B cell (primary cell): ENCODE measurements around the gene KRTAP4-9. TPM values are rescaled to one million over a fixed set of nuclear protein-coding genes. Genes with fewer than 3 reads are reported as not detected.

Experiments
- ATAC-seq: fragments of 200-7000 bp; cut with Tn5 transposase; one replicate; pipeline ENCODE4 v1.10.0; 2021; ENCODE audit warnings: low read depth, mild to moderate bottlenecking, moderate number of reproducible peaks, moderate library complexity
- CTCF ChIA-PET: fragments of 350-600 bp; sonication (Branson Sonifier 250); formaldehyde crosslinking; loops from one replicate; lab custom pipeline; 2021; ENCODE audit warnings: antibody characterized with exemption, inconsistent platforms; lab: Charles Lee
- POLR2A ChIA-PET: fragments of 350-600 bp; sonication (Branson Sonifier 250); formaldehyde crosslinking; loops from one replicate; lab custom pipeline; 2021; ENCODE audit warnings: antibody characterized with exemption; lab: Charles Lee
- DNase-seq: peaks from one replicate; pipeline ENCODE4 v3.0.0; 2013
- H2AFZ ChIP-seq: 2 replicates; pipeline ENCODE4 v1.6.1; 2012; ENCODE audit warnings: mild to moderate bottlenecking, low read depth, low read length; ENCODE audit not compliant: insufficient read depth, poor library complexity, severe bottlenecking
- H3K27ac ChIP-seq, 2 donors: 1 replicate in 1 of 2; 2 replicates in 1 of 2; pipeline ENCODE4 v1.5.1; 2012 to 2013; ENCODE audit warnings: low read length in 2 of 2, mild to moderate bottlenecking in 2 of 2, moderate library complexity in 1 of 2
- H3K27me3 ChIP-seq, 4 experiments: fragments of 200-600 bp in 1 of 4; sonication (generic) in 1 of 4; replicated peaks in 1 of 4; 1 replicate in 2 of 4; 2 replicates in 2 of 4; pipeline versions ENCODE4 v1.6.1 to v1.7.0; 2013 to 2016; ENCODE audit warnings: low read length in 3 of 4, mild to moderate bottlenecking in 2 of 4, mixed read lengths in 1 of 4, moderate library complexity in 1 of 4; ENCODE audit not compliant: insufficient read depth in 4 of 4, control insufficient read depth in 3 of 4; ENCODE audit errors: control extremely low read depth in 1 of 4
- H3K36me3 ChIP-seq, 2 experiments: replicated peaks in 1 of 2; 1 replicate in 1 of 2; 2 replicates in 1 of 2; pipeline versions ENCODE4 v1.6.1 to v1.7.1; 2013; ENCODE audit warnings: low read length in 1 of 2; ENCODE audit not compliant: insufficient read depth in 2 of 2, control insufficient read depth in 1 of 2; ENCODE audit errors: control extremely low read depth in 1 of 2, extremely low read depth in 1 of 2
- H3K4me1 ChIP-seq, 2 donors: fragments of 200-600 bp in 1 of 2; sonication (generic) in 1 of 2; 1 replicate in 1 of 2; 2 replicates in 1 of 2; pipeline versions ENCODE4 v1.5.1 to v1.6.1; 2013 to 2017; ENCODE audit warnings: low read length in 2 of 2; ENCODE audit not compliant: control insufficient read depth in 2 of 2, insufficient read depth in 2 of 2
- H3K4me2 ChIP-seq: replicated peaks from 2 replicates; pipeline ENCODE3; 2012; ENCODE audit warnings: mild to moderate bottlenecking, low read depth, low read length; ENCODE audit not compliant: poor library complexity, severe bottlenecking
- H3K4me3 ChIP-seq, 5 experiments: fragments of 200-600 bp in 1 of 5; sonication (generic) in 1 of 5; 1 replicate in 3 of 5; 2 replicates in 2 of 5; pipeline versions ENCODE4 v1.5.1 to v1.7.0; 2011 to 2016; ENCODE audit warnings: low read length in 4 of 5, mild to moderate bottlenecking in 4 of 5, low read depth in 2 of 5, control low read depth in 1 of 5, moderate library complexity in 1 of 5; ENCODE audit not compliant: insufficient read depth in 1 of 5; ENCODE audit errors: control extremely low read depth in 1 of 5, extremely low read depth in 1 of 5
- H3K79me2 ChIP-seq: fragments of 200-600 bp; sonication (generic); one replicate; pipeline ENCODE4 v1.6.0; 2016; ENCODE audit warnings: low read length; ENCODE audit not compliant: control insufficient read depth, insufficient read depth
- H3K9ac ChIP-seq: fragments of 200-600 bp; sonication (generic); 2 replicates; pipeline ENCODE4 v1.6.1; 2017; ENCODE audit warnings: mild to moderate bottlenecking, low read length, moderate library complexity
- H3K9me3 ChIP-seq, 3 donors: one replicate each; pipeline versions ENCODE4 v1.6.1 to v1.7.1; 2013; ENCODE audit warnings: low read length in 2 of 3; ENCODE audit not compliant: control insufficient read depth in 2 of 3, insufficient read depth in 1 of 3; ENCODE audit errors: control extremely low read depth in 1 of 3
- H4K20me1 ChIP-seq: 2 replicates; pipeline ENCODE4 v1.6.0; 2012; ENCODE audit warnings: mild to moderate bottlenecking, low read length; ENCODE audit not compliant: insufficient read depth, control insufficient read depth, poor library complexity, severe bottlenecking
- H3K27ac Mint-ChIP-seq: one replicate; pipeline ENCODE4 v1.8.0; 2021; ENCODE audit warnings: mixed read lengths
- H3K27me3 Mint-ChIP-seq: one replicate; pipeline ENCODE4 v1.8.0; 2021; ENCODE audit warnings: mixed read lengths
- H3K4me1 Mint-ChIP-seq: one replicate; pipeline ENCODE4 v1.8.0; 2021; ENCODE audit warnings: mixed read lengths
- H3K4me3 Mint-ChIP-seq: one replicate; pipeline ENCODE4 v1.8.0; 2021; ENCODE audit warnings: mixed read lengths
- H3K9me3 Mint-ChIP-seq: one replicate; pipeline ENCODE4 v1.8.0; 2022; ENCODE audit warnings: mixed read lengths; ENCODE audit not compliant: insufficient read depth
- CTCF ChIP-seq: fragments of 200-600 bp; IDR thresholded peaks from one replicate; pipeline ENCODE4 v1.8.0; 2022; ENCODE audit warnings: antibody characterized with exemption, mild to moderate bottlenecking
- EZH2 ChIP-seq: IDR thresholded peaks from 2 replicates; pipeline ENCODE4 v1.6.1; 2012; ENCODE audit warnings: borderline replicate concordance, low read depth, mild to moderate bottlenecking, moderate library complexity, low read length; ENCODE audit not compliant: insufficient read depth, poor library complexity, severe bottlenecking
- WGBS: methylation state at CpG from one replicate; pipeline ENCODE4 v1.1.5; 2013; ENCODE audit warnings: missing lambda C conversion rate; ENCODE audit not compliant: insufficient coverage; 5-methylcytosine and 5-hydroxymethylcytosine counted together
- intact Hi-C: fragments of 100-400 bp; cut with micrococcal nuclease; formaldehyde crosslinking; loops from one replicate; pipeline ENCODE4 v1.10.0; 2022
- polyA plus RNA-seq: library from polyadenylated mRNA; depleted of rRNA; stranded (reverse); fragments of >200 nt; gene quantifications from 2 replicates; pipeline ENCODE4 v1.2.3, GENCODE V29; 2012
- total RNA-seq, 2 donors: library from RNA; stranded (reverse); fragments of 120-200 nt in 1 of 2; gene quantifications; 1 replicate in 1 of 2; 2 replicates in 1 of 2; pipeline versions ENCODE4 v1.2.3 to v1.2.4, GENCODE V29; 2013 to 2022

Gene KRTAP4-9
- total and polyA plus RNA-seq, 2 donors (not counting 1 experiment from before 2014, with no cell fraction given) = not detected

- DNase-seq = no peak
- ChIA-PET POLR2A (no interaction called here), CTCF (no interaction called here)
- Mint-ChIP-seq H3K4me3 (no peak overlapping the region), H3K27me3 (peaks cover 11% of the 10 kb centered on the region), H3K9me3 (no peaks in the 10 kb centered on the region), H3K4me1 (peaks cover 13% of the 10 kb centered on the region), H3K27ac (no peak overlapping the region)
- Histone ChIP-seq H3K36me3 (no peaks in the 10 kb centered on the region), H4K20me1 (no peaks in the 10 kb centered on the region), H3K4me3 (no peak overlapping the region), H3K9ac (no peak overlapping the region), H2AFZ (no peak overlapping the region), H3K27ac (no peak overlapping the region), H3K79me2 (no peaks in the 10 kb centered on the region), H3K27me3 (no peaks in the 10 kb centered on the region), H3K4me1 (peaks cover 31 to 32% of the 10 kb centered on the region in 2 donors), H3K9me3 (peaks cover 0 to 5% (median 3%) of the 10 kb centered on the region in 3 donors), H3K4me2 (no peak overlapping the region)
- WGBS = no CpG with 5 or more reads among the region's 2 CpGs
- intact Hi-C loops = no loop called here
- ATAC-seq = no peak
- TF ChIP-seq CTCF (no peak), EZH2 (no peak)
Measured at GRCh38 chr17:41125064-41125463, 19.9 kb downstream of the KRTAP4-9 start.

- Histone ChIP-seq H3K9me3 (peaks cover 0 to 5% (median 3%) of the 10 kb centered on the region in 3 donors), H3K4me2 (no peak overlapping the region), H4K20me1 (no peaks in the 10 kb centered on the region), H3K27me3 (no peaks in the 10 kb centered on the region), H2AFZ (no peak overlapping the region), H3K9ac (no peak overlapping the region), H3K36me3 (no peaks in the 10 kb centered on the region), H3K79me2 (no peaks in the 10 kb centered on the region), H3K4me1 (peaks cover 21 to 24% of the 10 kb centered on the region in 2 donors), H3K4me3 (no peak overlapping the region), H3K27ac (no peak overlapping the region)
- WGBS = no CpG with 5 or more reads among the region's 3 CpGs
- intact Hi-C loops = no loop called here
- Mint-ChIP-seq H3K9me3 (no peaks in the 10 kb centered on the region), H3K4me1 (peaks cover 5% of the 10 kb centered on the region), H3K4me3 (no peak overlapping the region), H3K27ac (no peak overlapping the region), H3K27me3 (peaks cover 10% of the 10 kb centered on the region)
- CTCF ChIA-PET = no interaction called here
- ATAC-seq = no peak
- POLR2A ChIA-PET = no interaction called here
- DNase-seq = no peak
- TF ChIP-seq CTCF (no peak), EZH2 (no peak)
Measured at GRCh38 chr17:41126412-41126811, 21.2 kb downstream of the KRTAP4-9 start.
